ENCODE data around the gene LENG9. TPM values are rescaled to one million over a fixed set of nuclear protein-coding genes. Genes with fewer than 3 reads are reported as not detected.

Gene LENG9
- total and polyA plus RNA-seq, 2 of the 13 experiments (the other 11 are each of a cell fraction or from before 2014, with no cell fraction given), result 0.75 to 2.9 TPM

- ATAC-seq, result no peak
- Histone ChIP-seq H3K4me2 (ENCODE audit: low read depth, low read length) (peak overlapping the region; percentile 90), H4K20me1 (ENCODE audit: insufficient read depth, low read length) (no peaks in the 10 kb centered on the region), H3K27ac (ENCODE audit: extremely low read length, insufficient read depth, low read length) (peak overlapping the region; percentile 73), H3K4me1 (ENCODE audit: insufficient read depth, low read length) (peaks cover 69% of the 10 kb centered on the region), H3K79me2 (ENCODE audit: insufficient read depth, low read length) (no peaks in the 10 kb centered on the region), H3K9ac (ENCODE audit: insufficient read depth, low read depth, low read length) (peak overlapping the region; percentile 79), H3K36me3 (replicated peaks in 1 of 2; ENCODE audit: control insufficient read depth in 1 of 2, insufficient read depth in 2 of 2, low read length in 2 of 2) (no peaks in the 10 kb centered on the region), H3K9me3 (ENCODE audit: low read length) (no peaks in the 10 kb centered on the region), H3K4me3 (replicated peaks in 1 of 3; ENCODE audit: insufficient read depth in 1 of 3, low read depth in 2 of 3, low read length in 3 of 3) (peak overlapping the region in 1 of 3 experiments; percentile 64; a peak in 2 of 6 replicates), H2AFZ (ENCODE audit: low read length) (no peak overlapping the region), H3K27me3 (ENCODE audit: control insufficient read depth in 1 of 2, insufficient read depth in 2 of 2, low read length in 2 of 2) (no peaks in the 10 kb centered on the region)
- ChIA-PET POLR2A (interaction anchor here (0.9 to 4.4 kb wide), 8 partner anchors 11 to 282 kb away, joined by 3 to 55 read pairs (median 10); partner anchors contain the start of genes CNOT3, LAIR1, LENG8 and LENG9), CTCF (ENCODE audit: low intra/inter-chr PET ratio, low total read pairs) (no interaction called here)
- TF ChIP-seq RBM22 (optimal IDR thresholded peaks at IDR 0.05; ENCODE audit: low read length) (peak; percentile 33), ZNF629 (CRISPR knock-in tag; conservative IDR thresholded peaks at IDR 0.05) (peak; percentile 97), ZMYM3 (CRISPR knock-in tag; IDR thresholded peaks at IDR 0.05) (peak; percentile 88), ZNF101 (CRISPR knock-in tag; IDR thresholded peaks at IDR 0.05; ENCODE audit: borderline replicate concordance, low read depth) (no peak), ADNP (CRISPR knock-in tag; IDR thresholded peaks at IDR 0.05) (peak; percentile 73), ZNF768 (CRISPR knock-in tag; IDR thresholded peaks at IDR 0.05) (0 out of 2 replicates have a peak, but pooled peaks have one; percentile 23), TBX2 (CRISPR knock-in tag; IDR thresholded peaks at IDR 0.05; ENCODE audit: borderline replicate concordance) (peak; percentile 12; the same call in 1 of the 2 replicates), TRAFD1 (CRISPR knock-in tag; IDR thresholded peaks at IDR 0.05; ENCODE audit: borderline replicate concordance) (no peak), MBNL3 (CRISPR knock-in tag; conservative IDR thresholded peaks at IDR 0.05) (no peak), CHD4 (IDR thresholded peaks at IDR 0.05; ENCODE audit: borderline replicate concordance, low read length) (peak; percentile 61; the same call in 1 of the 2 replicates), MAX (IDR thresholded peaks at IDR 0.05) (0 out of 2 replicates have a peak, but pooled peaks have one; percentile 12), AGO2 (optimal IDR thresholded peaks at IDR 0.05; ENCODE audit: low read depth, low read length) (peak; percentile 69)
- TF ChIP-seq, protein P1, sequence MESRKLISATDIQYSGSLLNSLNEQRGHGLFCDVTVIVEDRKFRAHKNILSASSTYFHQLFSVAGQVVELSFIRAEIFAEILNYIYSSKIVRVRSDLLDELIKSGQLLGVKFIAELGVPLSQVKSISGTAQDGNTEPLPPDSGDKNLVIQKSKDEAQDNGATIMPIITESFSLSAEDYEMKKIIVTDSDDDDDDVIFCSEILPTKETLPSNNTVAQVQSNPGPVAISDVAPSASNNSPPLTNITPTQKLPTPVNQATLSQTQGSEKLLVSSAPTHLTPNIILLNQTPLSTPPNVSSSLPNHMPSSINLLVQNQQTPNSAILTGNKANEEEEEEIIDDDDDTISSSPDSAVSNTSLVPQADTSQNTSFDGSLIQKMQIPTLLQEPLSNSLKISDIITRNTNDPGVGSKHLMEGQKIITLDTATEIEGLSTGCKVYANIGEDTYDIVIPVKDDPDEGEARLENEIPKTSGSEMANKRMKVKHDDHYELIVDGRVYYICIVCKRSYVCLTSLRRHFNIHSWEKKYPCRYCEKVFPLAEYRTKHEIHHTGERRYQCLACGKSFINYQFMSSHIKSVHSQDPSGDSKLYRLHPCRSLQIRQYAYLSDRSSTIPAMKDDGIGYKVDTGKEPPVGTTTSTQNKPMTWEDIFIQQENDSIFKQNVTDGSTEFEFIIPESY (CRISPR knock-in tag; IDR thresholded peaks at IDR 0.05), result peak; percentile 61
- BruUV-seq (replicated peaks), result no TSS peak
- no peak for FAIRE-seq
- in situ Hi-C loops (cut with HindIII; ENCODE audit: extremely low pct_ligation_motif_present, low pct_unique_long_range_greater_than_20kb), result no loop called here
- 93% methylated on average over 22 of the region's 26 CpGs for WGBS (ENCODE audit: low lambda C conversion rate)
- no peak for DNase-seq (ENCODE audit: low spot score)
- intact Hi-C loops (cut with micrococcal nuclease; ENCODE audit: unreplicated experiment), result no loop called here
Observed at GRCh38 chr19:54418930-54419800, 44.4 kb downstream of the LENG9 start.

Measured in HepG2 (cell line).